AG08396 (cell line): Measurements from ENCODE around the gene IP6K1.

Source experiments
- DNase-seq: peaks from one replicate; pipeline ENCODE4 v3.0.0; 2012; ENCODE audit warnings: low spot score, mixed read lengths

IP6K1 gene

DNA sequence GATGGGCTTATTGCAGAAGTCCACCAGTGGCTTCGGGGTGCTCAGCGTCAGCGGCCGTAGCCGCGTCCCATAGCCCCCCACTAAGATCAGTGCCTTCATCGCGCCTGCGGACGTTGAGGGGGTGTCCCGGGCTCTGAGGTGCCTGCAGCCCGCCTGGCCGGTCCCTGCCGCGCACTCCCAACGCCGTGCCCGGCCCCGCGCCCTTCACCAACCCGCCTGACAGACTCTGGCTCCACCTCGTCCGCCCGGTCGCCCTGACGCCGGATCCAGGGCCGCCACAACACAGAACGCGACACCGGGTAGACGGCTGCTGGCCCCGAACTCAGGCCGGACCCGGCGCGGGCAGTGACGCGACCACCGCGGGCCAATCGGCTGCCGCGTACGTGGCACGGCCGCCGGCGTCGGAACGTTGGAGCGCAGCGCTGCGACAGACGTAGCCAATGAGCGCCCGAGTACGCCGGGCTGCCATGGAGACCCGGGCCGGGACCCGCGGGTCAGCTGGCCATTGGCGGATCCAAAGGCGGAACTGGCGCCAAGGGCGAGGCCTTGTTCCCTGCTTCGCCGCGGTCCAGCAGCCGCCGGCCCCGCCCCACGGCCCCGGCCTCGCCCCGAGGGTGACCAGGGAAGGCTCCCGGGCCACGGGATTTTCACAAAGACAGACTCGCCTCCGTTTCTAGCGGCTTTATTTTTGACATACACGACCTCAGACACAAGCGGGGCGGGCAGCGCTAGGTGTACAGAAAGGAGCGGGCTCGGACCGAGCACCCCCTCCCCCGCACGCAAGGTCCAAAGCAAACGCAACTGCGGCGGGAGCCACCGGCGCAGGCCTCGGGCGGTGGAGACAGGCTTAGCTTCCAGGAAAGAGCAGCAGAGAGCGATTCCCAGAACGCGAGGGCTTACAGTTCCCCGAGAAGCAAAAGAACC is 62.5 kb downstream of the IP6K1 start, which contains the start of gene GMPPB:
GMPPB (minus strand) TSS at position 324 of the 924 bp plus-strand sequence; CDS start at position 99, 225 bp downstream.
- DNase-seq, result peak; percentile 99

DNA sequence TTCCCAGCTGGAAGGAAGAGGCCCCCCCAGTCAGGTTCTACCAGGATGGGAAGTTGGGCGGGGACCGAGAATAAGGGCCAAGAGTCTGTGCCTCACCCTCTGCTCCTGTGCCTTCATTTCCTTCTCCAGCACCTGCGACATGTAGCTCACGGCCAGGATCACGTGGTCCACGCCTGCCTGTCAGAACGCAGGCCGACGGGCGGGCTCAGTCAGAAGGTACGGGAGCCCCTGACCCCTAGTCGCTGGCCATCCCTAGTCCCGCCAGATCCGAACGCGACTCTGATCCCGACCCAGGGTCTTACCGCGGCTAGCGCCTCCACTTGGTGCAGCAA is 63.1 kb downstream of the IP6K1 start:
- peak; percentile 58 for DNase-seq

DNA sequence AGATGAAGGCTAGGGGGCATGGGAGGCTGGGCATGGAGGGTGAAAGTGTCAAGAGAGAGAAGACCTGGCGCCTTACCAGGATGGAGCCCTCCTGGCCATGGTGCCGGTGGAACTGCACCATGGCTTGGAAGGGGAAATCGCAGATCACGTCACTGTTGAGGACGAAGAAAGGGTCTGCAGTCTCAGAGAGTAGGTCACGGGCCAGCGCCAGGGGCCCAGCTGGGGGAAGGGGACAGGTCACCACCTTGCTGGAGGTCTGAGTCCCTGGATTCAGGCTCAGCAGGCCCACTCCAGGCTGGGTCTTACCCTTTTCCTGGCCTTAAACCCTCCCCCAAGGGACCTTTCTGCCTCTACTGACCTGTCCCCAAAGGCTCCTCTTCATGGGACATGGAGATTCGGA is 63.4 kb downstream of the IP6K1 start:
- DNase-seq, result no peak

DNA sequence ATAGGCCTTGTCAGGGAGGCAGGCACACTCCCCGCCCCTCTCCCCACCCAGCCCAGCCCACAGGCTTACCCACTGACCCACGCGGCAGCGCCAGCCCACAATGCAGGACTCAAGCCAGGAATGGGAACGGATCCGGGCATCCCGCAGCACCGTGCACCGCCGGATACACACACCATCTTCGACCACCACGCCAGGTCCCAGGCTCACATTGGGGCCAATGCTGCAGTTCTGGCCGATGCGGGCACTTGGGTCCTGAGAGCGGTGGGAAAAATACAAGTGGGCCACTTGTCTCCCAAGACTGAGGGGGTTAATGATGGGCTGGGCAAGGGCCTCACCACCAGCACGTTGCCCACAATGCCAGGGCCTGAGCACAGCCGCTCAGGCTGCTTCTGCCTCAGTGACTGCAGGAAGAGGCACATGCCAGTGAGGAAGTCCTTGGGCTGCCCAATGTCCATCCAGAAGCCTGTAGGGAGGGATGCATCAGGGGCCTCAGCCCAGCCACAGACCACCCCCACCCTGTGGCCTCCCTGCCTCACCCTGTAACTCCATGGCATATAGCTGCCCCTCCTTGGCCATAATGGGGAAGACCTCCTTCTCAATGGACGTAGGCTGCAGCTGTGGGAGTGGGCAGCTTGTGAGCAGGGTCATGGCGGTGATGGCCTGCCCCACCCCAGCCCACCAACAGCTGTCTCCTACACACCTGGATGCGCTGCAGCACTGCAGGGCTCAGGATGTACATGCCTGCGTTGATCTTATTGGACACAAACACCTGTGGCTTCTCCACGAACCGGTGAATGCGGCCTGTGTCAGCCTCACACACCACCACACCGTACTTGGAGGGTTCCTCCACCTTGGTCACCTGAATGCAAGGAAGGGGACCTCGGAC is 64.2 kb downstream of the IP6K1 start:
- DNase-seq, result no peak

DNA sequence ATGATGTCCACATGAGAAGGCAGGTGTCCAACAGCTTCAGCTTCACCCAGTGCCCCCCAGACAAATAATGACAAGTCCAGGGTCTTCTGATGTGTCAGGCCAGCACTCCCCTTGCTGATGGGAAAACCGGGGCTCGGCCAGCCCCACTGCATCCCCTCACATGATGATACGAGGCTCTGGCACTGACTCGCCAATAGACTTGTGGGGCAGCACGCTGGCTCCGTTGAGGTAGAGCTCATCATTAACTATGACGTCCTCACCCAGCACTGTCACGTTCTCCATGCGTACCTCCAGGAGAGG is 64.8 kb downstream of the IP6K1 start:
- no peak for DNase-seq

DNA sequence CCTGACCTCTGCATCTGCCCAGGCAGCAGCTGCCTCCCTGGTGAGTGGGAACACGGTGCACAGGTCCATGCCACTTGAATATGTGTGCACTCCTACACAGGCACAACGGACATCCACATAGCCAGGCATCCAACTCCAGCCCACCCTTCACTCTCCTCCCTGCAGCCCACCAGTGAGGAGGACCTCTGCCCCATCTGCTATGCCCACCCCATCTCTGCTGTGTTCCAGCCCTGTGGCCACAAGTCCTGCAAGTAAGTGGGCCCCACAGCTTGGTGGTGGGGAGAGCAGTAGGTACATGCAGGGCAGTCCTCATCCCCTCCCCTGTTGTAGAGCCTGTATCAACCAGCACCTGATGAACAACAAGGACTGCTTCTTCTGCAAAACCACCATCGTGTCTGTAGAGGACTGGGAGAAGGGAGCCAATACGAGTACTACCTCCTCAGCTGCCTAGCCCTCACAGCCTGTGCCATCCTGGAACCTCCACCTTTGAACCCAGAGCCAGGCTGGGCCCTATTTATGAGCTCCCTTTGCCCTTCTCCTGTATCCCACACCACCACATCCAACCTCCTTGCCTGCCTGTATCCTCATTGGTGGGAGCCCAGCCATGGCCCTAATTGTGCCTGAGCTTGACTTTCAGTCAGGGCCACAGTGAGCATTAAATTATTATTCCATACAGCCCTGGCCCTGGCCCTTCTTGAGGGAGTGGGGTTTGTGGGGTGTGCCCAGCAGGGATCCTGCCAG is 65.3 kb downstream of the IP6K1 start:
- no peak for DNase-seq

DNA sequence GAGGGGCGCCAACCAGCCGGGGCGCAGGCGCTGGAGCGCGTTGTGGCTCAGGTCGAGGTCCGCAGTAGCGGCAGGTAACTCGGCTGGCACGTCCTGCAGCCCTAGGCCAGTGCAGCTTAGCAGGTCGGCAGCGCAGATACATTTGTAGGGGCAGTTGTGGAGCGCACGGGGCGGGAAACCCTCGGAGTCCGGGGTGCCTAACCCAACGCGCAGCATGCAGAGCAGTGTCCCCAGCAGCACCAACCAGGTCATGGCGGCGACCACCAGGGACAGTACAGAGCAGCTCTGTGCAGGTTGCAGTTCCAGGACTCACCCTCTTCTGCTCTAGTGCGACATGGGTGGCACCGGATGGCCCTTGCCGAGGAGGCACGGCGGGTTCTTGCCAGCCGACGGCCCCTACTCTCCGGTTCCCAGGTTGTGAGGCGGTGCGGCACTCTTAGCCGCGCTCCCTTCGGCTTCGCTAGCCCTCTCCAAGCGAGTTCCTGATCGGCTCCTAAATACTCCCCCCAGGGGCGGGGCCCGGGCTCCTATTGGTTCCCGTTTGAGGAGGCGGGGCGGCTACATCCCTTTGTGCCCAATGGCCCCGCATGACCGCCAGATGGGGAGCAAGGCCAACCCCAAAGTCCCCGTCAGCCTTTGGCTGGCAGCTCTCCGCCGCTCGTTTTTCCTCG is 67.0 kb downstream of the IP6K1 start, which contains the start of gene AMIGO3:
AMIGO3 (minus strand) TSS at position 471 of the 671 bp plus-strand sequence; CDS start at position 252, 219 bp downstream.
- DNase-seq, result peak; percentile 98

DNA sequence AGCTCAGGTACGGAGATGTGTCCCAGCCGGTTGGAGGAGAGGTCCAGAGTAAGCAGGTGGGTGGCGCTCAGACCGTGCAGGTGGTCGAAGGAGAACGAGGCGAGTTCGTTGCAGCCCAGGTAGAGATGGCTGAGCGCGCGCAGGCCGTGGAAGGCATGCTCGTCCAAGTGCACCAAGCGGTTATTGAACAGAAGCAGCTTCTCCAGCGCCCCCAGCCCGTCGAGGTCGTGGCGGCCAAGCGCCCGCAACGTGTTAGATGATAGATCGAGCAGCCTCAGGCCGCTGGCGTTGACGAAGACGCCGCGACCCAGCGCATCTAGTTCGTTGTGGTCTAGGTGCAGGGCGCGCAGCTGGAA is 67.5 kb downstream of the IP6K1 start:
- DNase-seq, result no peak

DNA sequence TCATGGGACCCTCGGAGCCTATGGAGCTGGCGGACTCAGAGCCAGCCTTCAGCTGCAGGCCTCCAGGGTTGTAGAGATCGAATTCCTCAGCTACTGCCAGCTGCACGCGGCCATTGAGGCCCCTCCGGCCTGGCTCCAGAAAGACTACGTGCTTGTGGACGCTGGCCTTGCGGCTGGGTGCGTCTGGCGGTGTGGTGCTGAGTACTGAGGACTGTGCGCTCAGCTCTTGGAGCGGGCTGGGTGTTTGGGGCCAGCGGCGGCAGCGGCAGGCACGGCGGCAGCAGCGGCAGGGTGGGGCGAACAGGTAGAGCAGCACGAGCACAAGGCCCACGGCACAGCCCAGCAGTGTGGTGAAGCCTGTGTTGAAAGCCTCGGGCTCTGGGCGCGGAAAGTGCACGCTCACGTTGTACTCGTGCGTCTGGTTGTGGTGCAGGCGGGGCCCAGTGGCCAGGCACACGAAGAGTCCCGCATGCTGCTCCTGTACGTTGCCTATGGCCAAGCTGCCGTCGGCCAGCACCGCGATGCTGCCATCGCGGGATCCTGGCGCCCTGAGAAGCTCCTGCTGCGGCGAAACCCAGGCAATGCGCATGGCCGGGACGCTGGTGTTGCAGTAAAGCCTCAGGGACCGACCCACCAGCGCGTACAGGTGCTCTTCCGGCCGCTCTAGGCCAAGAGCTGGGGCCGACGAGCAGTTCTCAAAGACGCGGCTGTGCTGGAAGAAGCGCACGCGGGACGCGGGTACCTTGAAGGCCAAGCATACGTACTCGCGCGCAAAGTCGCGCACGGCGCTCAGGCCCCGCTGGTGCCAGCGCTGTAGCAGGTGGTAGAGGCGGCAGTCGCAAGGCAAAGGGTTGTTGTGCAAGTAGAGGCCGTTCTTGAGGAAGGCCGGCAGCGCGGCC is 68.1 kb downstream of the IP6K1 start:
- DNase-seq, result no peak

DNA sequence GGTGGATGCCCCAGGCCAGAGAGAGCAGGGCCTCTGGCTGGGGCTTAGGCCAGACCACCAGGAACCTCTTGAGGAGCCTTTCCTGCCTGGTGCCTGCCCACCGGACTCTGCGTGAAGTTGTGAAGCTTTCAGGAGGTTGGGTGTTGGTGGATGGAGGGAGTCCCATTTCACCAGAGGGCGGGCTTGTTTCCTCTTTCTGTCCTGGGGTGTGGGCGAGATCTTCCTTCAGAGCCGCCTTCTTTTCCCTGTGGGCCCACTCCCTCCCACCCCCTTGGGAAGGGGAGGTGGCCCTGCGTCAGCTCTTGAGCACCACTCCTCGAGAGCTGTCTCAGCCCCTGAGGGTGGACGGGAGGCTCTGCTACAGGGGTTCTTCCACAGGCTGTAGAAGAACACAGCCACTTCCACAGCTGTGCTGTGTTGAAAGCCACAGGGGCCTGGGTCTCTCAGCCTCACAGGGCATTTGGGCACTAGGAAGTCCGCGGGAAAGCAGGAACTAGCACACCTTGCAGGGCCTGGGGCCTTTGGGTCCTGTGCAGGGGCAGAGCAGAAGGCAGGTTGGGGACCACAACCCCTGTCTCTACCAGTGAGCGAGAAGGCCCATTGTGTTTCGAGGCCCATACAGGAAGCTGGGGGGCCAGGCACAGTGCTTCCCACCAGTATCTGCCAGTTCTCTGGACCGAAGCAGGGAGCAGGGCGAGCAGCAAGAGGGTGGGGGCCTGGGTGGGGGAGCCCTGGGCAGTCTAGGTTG is 69.0 kb downstream of the IP6K1 start:
- DNase-seq, result no peak

DNA sequence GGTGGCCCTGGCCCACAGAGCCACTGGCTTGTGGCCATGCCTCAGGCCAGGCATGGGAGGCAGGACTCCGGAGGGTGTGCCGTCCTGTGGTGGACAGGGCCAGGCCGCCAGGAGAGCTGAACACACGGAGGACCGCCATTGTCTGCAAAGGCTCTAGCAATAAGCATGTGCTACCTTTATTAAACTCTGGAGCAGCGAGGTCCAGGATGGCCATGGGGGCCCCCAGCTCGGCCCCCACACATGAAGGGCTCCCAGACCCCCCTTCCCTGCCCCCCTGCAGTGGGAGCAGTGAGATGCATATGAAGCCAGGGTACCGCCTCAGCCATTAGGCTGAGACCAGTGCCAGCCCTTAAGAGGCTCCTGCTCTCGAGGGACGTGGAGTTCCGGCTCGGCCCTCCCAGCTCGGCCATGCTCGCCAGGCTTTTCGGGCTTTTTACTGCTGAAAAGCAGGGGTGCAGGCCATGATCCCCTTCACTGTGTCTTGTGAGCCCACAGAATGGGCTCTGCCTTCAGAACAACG is 69.6 kb downstream of the IP6K1 start:
- DNase-seq, result no peak

DNA sequence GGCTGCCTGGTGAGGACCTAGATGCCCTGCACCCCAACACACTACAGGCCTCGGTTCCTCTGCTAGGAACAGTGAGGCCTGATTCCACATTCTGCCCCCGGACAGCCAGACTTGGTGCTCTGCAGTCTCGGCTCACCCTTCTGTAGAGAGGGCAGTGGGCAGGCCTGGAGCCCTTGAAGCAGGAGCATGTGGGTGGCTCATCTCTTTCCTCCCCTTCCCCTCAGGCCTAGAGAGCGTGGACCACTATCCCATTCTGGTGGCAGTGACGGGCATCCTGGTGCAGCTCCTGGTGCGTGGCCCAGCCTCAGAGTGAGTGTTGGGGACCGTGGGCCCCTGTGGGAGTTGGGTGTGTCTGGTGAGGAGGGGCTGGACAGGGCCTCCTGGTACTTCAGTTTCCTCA is 70.2 kb downstream of the IP6K1 start:
- DNase-seq, result no peak

DNA sequence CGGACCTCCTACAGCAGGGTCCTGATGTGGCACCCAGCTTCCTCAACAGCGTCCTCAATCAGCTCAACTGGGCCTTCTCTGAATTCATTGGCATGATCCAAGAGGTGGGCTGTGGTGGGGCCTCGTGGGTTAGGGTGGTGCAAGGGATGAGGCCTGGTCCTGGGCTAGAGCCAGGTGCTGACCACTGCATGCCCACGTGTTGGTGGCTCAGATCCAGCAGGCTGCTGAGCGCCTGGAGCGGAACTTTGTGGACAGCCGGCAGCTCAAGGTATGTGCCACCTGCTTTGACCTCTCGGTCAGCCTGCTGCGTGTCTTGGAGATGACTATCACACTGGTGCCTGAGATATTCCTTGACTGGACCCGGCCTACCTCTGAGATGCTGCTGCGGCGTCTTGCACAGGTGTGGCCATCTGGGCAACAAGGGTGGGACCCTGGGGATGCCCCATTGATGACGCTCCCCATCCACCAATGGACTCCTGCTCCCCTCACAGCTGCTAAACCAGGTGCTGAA is 70.7 kb downstream of the IP6K1 start:
- no peak for DNase-seq

DNA sequence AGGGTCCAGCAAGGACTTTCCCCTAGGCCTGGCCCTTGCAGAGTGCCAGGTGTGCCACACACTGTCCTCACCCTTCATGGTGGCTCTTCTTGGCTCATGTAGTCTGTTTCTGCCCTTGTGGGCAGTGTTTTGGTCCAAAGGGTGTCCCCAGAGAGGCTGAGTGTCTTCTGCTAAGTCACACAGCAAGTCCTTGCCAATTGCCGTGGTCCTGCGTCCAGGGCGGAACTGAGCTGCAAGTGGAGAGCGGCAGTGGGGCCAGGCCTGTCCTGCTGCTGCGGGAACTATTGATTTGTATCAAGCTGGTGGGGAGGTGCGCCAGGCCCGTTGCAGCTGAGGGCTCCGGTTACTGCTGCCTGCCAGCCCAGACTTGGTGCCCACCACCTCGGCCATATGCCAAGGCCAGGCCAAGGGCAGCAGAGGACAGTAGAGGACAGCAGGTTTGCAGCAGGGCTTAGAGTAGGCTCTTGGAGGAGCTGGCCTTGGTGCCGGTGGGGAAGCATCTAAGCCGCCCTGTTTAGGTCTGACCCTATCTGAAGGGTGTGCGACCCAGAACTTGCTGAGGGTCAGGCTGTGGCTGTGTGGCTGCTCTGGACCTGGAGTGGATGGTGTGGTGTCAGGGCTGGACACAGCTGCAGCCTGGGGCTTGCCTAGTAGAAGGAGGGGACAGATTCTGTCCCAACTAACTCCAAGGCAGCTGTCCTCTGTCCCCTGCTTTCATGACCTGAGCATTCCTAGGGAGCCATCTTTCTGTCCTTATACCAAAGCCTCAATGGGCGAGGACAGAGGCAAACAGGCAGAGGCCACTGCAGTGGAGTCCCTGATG is 71.4 kb downstream of the IP6K1 start:
- DNase-seq, result no peak

DNA sequence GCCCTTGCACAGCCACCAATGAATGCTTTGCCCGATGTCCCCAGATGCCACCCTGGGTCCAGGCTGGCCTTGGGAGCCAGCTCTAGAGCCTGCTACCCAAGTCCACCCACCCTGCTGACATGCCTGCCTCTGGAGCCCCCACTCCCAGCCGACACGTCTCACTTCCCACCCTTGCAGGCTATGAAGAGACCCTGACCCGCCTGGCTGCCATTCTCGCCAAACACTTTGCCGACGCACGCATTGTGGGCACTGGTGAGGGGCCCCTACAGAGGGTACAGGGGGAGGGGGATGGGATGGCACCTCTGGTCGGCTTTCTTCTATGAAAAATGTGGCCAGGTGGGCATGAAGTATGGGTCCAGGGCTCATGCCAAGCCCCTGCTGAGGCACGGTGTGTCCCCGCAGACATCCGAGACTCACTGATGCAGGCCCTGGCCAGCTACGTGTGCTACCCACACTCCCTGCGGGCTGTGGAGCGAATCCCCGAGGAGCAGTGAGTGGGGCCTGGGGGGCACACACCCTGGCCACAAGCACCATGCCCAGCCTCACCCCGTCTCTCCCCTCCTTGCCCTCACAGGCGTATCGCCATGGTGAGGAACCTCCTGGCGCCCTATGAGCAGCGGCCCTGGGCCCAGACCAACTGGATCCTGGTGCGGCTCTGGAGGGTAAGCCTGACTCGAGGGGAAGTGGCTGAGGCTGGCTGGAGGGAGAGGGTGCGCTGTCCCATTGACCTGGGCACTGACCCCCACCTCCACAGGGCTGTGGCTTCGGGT is 72.8 kb downstream of the IP6K1 start:
- no peak for DNase-seq

DNA sequence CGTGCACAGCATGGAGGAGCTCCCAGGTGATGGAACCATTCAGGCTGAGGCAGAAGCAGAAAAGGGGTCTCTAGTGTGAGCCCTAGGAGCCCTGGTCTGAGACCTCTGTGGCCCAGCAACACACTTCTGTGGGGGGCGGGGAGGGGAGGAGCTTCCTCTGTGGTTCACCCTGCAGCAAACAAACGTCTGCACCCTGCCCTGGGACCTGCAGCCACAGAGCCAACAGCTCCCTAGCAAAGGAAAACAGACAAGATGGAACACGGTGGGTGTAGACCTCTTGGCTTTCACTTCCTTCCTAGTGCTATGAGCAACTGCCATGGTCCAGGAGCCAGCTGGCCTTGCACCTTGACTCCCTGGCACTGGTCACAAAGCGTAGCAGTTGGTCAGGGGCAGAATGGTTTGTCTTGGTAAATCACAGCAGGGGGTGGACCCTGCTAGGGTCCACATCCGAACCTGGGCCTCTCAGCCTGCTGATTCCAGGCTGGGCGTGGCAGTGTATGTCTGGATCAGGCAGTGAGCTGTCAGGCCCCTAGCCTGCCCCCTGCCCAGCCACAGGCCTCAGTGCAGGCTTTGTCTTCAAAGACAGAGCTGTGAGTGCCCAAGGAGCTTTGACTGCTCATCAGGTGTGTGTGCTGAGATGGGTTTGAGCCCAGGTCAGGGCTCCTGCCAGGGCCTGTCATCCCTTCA is 73.6 kb downstream of the IP6K1 start:
- DNase-seq, result no peak

DNA sequence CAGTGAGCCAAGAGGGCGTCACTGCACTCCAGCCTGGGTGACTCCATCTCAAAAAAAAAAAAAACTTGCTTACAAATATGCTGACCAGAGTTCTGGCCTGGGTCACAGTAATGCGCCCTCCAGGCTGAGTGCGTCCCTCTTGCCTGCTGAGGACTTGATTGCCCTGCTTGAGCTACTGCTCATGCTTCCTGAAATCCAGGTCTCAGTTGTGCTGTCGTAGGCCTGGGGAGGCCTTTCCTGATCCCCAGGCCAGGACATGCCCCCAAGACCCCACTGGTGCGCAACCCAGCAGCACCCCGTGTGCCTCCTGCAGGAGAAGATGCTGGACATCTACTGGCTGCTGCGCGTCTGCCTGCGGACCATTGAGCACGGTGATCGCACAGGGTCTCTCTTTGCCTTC is 74.2 kb downstream of the IP6K1 start:
- DNase-seq, result no peak
